Right lobe of liver (tissue), 6 donors: ENCODE measurements around the gene NTN4. TPM values are rescaled to one million over a fixed set of nuclear protein-coding genes. Genes with fewer than 3 reads are reported as not detected.

ENCODE experiments used
- ATAC-seq, 4 donors: fragments of 200-7000 bp; cut with Tn5 transposase; one replicate each; pipeline ENCODE4 v1.9.1; 2020; ENCODE audit warnings: mild to moderate bottlenecking in 4 of 4, moderate library complexity in 4 of 4
- DNase-seq, 3 donors: peaks; one replicate each; pipeline ENCODE4 v3.0.0-alpha.2; 2020
- H3K27ac ChIP-seq, 3 donors: fragments of 200-600 bp; one replicate each; pipeline ENCODE4 v1.8.0; 2022
- H3K27me3 ChIP-seq, 2 donors: fragments of 200-600 bp; one replicate each; pipeline ENCODE4 v1.8.0; 2022
- H3K36me3 ChIP-seq, 4 donors: fragments of 200-600 bp; sonication (generic) in 1 of 4; one replicate each; pipeline versions ENCODE4 v1.5.1 to v1.8.0; 2017 to 2022; ENCODE audit warnings: control low read depth in 1 of 4
- H3K4me1 ChIP-seq, 4 donors: fragments of 200-600 bp; sonication (generic) in 1 of 4; one replicate each; pipeline versions ENCODE4 v1.5.1 to v1.8.0; 2017 to 2022; ENCODE audit warnings: control low read depth in 1 of 4
- H3K4me3 ChIP-seq, 3 donors: fragments of 200-600 bp; one replicate each; pipeline ENCODE4 v1.8.0; 2022
- H3K9me3 ChIP-seq, 4 donors: fragments of 200-600 bp; sonication (generic) in 1 of 4; one replicate each; pipeline versions ENCODE4 v1.5.1 to v1.8.0; 2017 to 2022; ENCODE audit warnings: control low read depth in 1 of 4
- POLR2A ChIP-seq: fragments of 450-650 bp; IDR thresholded peaks from one replicate; pipeline ENCODE4 v1.6.1; 2017; ENCODE audit warnings: antibody characterized with exemption, mild to moderate bottlenecking
- WGBS: methylation state at CpG from one replicate; pipeline ENCODE4 v1.1.6; 2018; ENCODE audit warnings: low coverage, low lambda C conversion rate; ENCODE audit not compliant: insufficient coverage; ENCODE audit errors: missing lambda C conversion rate; 5-methylcytosine and 5-hydroxymethylcytosine counted together
- intact Hi-C, 2 donors: fragments of 100-400 bp; cut with DNase I; formaldehyde crosslinking; loops; one replicate each; pipeline versions ENCODE4 v1.11.2 to v1.14.1; 2022
- total RNA-seq, 6 experiments: library from RNA; depleted of rRNA in 2 of 6; stranded (reverse); fragments of >200 nt in 2 of 6; fragmentation: NEBNext Ultra II Directional in 3 of 6; extraction: Animal tissue kit (Norgen Biotek cat#: 25700) in 3 of 6; gene quantifications; one replicate each; pipeline versions ENCODE4 v1.1.0 to v1.2.4, GENCODE V29; 2016 to 2023
- TF ChIP-seq, protein P1 (sequence below), 4 donors: fragments of 200-600 bp in 3 of 4; fragments of 450-650 bp in 1 of 4; IDR thresholded peaks; one replicate each; pipeline versions ENCODE4 v1.5.1 to v1.8.0; 2016 to 2022; ENCODE audit warnings: antibody characterized with exemption in 4 of 4, mild to moderate bottlenecking in 2 of 4
- donor health status: DM: no; HTN: yes; CAD: no.
- donor health status: DM: no; HTN: no; CAD: no.
- donor health status: DM: no; HTN: no; CAD: no.
- donor health status: DM: no; HTN: yes; CAD: no.
- donor health status: DM: no; HTN: yes; CAD: no.

The NTN4 gene
- total RNA-seq, 6 experiments from 2014 or later = 14.7 to 28.7 (median 18.9) TPM

DNA sequence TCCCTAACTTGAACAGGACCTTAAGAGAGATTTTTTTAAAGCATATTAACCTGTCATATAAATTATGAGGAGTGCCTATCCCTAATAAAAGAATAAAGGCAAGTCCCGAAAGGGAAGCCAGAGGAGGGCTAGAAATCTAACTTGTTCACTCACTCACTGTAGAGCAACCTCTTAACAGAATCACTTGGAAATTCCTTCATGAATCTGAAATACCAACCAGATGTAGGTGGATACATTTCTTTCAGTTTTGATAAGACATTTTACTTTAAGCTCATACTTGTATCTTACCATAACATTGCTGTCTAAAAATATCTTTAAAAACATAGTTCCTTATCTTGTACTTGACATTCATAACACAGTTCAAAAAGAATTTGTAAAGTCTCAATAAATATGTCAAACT is 25.7 kb downstream of the NTN4 start:
- intact Hi-C loops = no loop called here
- ATAC-seq = no peak

DNA sequence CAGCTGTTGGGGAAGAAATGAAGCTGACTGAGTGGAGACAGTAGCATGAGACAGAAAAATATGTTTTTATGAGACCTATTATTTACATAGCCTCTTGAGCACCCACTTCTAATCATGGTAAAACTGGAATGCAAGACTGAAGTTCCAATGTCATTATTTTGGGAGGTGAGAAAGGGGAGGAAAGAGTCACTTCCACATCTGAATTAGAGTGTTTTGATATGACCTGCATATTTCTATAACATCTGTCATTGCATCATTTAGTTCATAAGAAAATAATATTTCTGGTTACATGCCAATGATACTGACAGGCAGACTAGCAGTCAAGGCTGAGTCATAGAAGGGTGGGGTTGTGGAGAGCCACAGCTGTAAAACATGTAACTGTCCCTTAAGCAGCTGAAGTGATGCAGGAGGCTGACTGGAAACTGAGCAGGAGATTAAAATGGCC is 26.7 kb downstream of the NTN4 start:
- intact Hi-C loops = no loop called here
- Histone ChIP-seq H3K9me3 (peaks cover 0 to 5% (median 0%) of the 10 kb centered on the region in 4 donors), H3K36me3 (no peaks in the 10 kb centered on the region), H3K27ac (no peak overlapping the region), H3K4me1 (peaks cover 0 to 12% (median 0%) of the 10 kb centered on the region in 4 donors), H3K4me3 (no peak overlapping the region), H3K27me3 (no peaks in the 10 kb centered on the region)
- peak in 1 of 4 donors; percentile 45 for ATAC-seq
- TF ChIP-seq, protein P1, sequence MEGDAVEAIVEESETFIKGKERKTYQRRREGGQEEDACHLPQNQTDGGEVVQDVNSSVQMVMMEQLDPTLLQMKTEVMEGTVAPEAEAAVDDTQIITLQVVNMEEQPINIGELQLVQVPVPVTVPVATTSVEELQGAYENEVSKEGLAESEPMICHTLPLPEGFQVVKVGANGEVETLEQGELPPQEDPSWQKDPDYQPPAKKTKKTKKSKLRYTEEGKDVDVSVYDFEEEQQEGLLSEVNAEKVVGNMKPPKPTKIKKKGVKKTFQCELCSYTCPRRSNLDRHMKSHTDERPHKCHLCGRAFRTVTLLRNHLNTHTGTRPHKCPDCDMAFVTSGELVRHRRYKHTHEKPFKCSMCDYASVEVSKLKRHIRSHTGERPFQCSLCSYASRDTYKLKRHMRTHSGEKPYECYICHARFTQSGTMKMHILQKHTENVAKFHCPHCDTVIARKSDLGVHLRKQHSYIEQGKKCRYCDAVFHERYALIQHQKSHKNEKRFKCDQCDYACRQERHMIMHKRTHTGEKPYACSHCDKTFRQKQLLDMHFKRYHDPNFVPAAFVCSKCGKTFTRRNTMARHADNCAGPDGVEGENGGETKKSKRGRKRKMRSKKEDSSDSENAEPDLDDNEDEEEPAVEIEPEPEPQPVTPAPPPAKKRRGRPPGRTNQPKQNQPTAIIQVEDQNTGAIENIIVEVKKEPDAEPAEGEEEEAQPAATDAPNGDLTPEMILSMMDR (IDR thresholded peaks at IDR 0.05) = no peak
- TF ChIP-seq POLR2A = no peak
- DNase-seq = no peak

More for the DNA sequence above, 25.7 kb downstream of the NTN4 start:
- Histone ChIP-seq H3K4me1 (peaks cover 0 to 12% (median 0%) of the 10 kb centered on the region in 4 donors), H3K36me3 (no peaks in the 10 kb centered on the region), H3K27me3 (no peaks in the 10 kb centered on the region), H3K27ac (no peak overlapping the region), H3K9me3 (no peaks in the 10 kb centered on the region), H3K4me3 (no peak overlapping the region)
- WGBS = 83% methylated on average over 1 of the region's 1 CpG
- DNase-seq = no peak
- no peak for TF ChIP-seq POLR2A
- TF ChIP-seq, protein P1 (IDR thresholded peaks at IDR 0.05) = no peak

DNA sequence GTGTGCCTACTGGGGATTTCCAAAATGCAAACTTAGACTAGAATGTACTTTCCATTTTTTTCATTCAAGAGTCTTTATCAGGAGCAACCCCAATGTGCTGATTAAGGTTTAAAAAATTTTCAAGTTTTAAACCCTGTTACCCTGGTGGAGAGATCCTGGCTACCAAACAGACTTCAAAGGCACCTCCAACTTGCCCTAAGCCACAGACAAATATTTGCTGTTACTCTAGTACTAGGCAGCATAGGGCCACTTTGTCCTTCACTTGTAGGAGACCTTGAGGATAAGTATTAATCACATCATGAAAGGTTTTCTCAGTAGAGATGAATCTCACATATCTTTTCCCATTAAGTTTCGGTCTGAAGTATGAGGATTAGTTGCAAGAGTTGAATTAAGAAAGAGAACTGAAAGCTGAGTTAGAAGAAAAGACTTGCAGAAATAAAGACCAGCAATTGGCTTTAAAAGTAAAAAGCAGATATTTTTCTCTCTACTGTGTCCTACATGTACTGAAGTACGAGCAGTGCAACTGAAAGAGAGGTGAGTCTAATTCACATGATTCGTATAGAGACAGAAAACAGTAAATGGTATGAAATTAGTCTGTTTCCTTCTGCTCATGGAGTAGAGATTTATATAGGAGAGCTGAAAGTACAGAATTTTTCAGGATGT is 28.3 kb downstream of the NTN4 start:
- peak overlapping the region in 1 of 3 donors; percentile 22 for H3K27ac ChIP-seq
- DNase-seq (no peak), ATAC-seq (peak; percentile 36 to 86 (median 67))
- 69% methylated on average over 3 of the region's 3 CpGs for WGBS
- intact Hi-C loops = no loop called here
- peaks cover 0 to 5% (median 0%) of the 10 kb centered on the region in 4 donors for H3K9me3 ChIP-seq
- TF ChIP-seq POLR2A = no peak
- TF ChIP-seq, protein P1 (IDR thresholded peaks at IDR 0.05) = no peak
- no peaks in the 10 kb centered on the region for H3K27me3 ChIP-seq
- no peak overlapping the region for H3K4me3 ChIP-seq
- H3K36me3 ChIP-seq = no peaks in the 10 kb centered on the region
- peaks cover 0 to 12% (median 0%) of the 10 kb centered on the region in 4 donors for H3K4me1 ChIP-seq

GRCh38 chr12:95760371-95760770 is 30.2 kb downstream of the NTN4 start:
- WGBS = 86% methylated on average over 3 of the region's 3 CpGs
- H3K27ac ChIP-seq = no peak overlapping the region
- peaks cover 0 to 12% (median 0%) of the 10 kb centered on the region in 4 donors for H3K4me1 ChIP-seq
- TF ChIP-seq, protein P1 (IDR thresholded peaks at IDR 0.05) = no peak
- TF ChIP-seq POLR2A = no peak
- H3K4me3 ChIP-seq = no peak overlapping the region
- ATAC-seq = no peak
- DNase-seq = no peak
- no peaks in the 10 kb centered on the region for H3K27me3 ChIP-seq
- H3K9me3 ChIP-seq = peaks cover 0 to 5% (median 0%) of the 10 kb centered on the region in 4 donors
- intact Hi-C loops = no loop called here
- H3K36me3 ChIP-seq = no peaks in the 10 kb centered on the region
